Measurements from ENCODE around the gene PNKD. TPM values are rescaled to one million over a fixed set of nuclear protein-coding genes. Genes with fewer than 3 reads are reported as not detected.

The PNKD gene
- polyA plus RNA-seq (2013, experiment 1 of 2): 58.6 TPM
- 61.7 TPM for polyA plus RNA-seq (2013, experiment 2 of 2)

- H3K4me2 ChIP-seq (ENCODE audit: insufficient read depth, low read length, poor library complexity, severe bottlenecking): peak within 1 kb of the TSS; percentile 84
- no peak within 1 kb of the TSS for H2BK12ac ChIP-seq (ENCODE audit: low read length)
- H3K9me3 ChIP-seq (replicated peaks in 1 of 2; ENCODE audit: control insufficient read depth in 2 of 2, insufficient read depth in 1 of 2, low read depth in 1 of 2, low read length in 2 of 2): no peaks in the 10 kb centered on the region
- no peak within 1 kb of the TSS for H2BK120ac ChIP-seq (ENCODE audit: low read depth, low read length)
- H2AFZ ChIP-seq (ENCODE audit: low read length): peak within 1 kb of the TSS; percentile 90
- peak within 1 kb of the TSS; percentile 83 to 91 for H3K4me3 ChIP-seq (ENCODE audit: low read length in 2 of 2)
- no peak within 1 kb of the TSS for H2BK5ac ChIP-seq (ENCODE audit: low read length)
- peaks cover 8 to 10% of the 10 kb centered on the region in 2 donors for H3K4me1 ChIP-seq (ENCODE audit: control insufficient read depth in 2 of 2, insufficient read depth in 1 of 2, low read depth in 1 of 2, low read length in 2 of 2)
- H3K36me3 ChIP-seq (replicated peaks in 1 of 2; ENCODE audit: control insufficient read depth in 2 of 2, insufficient read depth in 2 of 2, low read length in 2 of 2): peaks cover 35 to 47% of the 10 kb centered on the region in 2 donors
- no peak within 1 kb of the TSS for H4K91ac ChIP-seq (ENCODE audit: low read depth, low read length, poor library complexity)
- H3K27me3 ChIP-seq (ENCODE audit: control insufficient read depth in 3 of 3, insufficient read depth in 3 of 3, low read depth in 1 of 3, low read length in 3 of 3): no peaks in the 10 kb centered on the region
- no CpG with 5 or more reads among the region's 64 CpGs for WGBS, 2 donors (ENCODE audit: extremely low coverage in 2 of 2, insufficient read length in 2 of 2, insufficient replicate concordance in 1 of 2)
- peak within 1 kb of the TSS; percentile 16 for H3K27ac ChIP-seq (replicated peaks; ENCODE audit: low read length)
- H4K8ac ChIP-seq (ENCODE audit: low read depth, low read length): no peak within 1 kb of the TSS
- no peak within 1 kb of the TSS for H2BK15ac ChIP-seq (ENCODE audit: low read length)
- peak within 1 kb of the TSS; percentile 31 for H2AK5ac ChIP-seq (ENCODE audit: low read depth, low read length)
- peak within 1 kb of the TSS; percentile 86 for H3K14ac ChIP-seq (ENCODE audit: low read length)
- DNase-seq (ENCODE audit: low spot score): peak; percentile 100
- H3K18ac ChIP-seq (ENCODE audit: low read length): peak within 1 kb of the TSS; percentile 92
- H3K4ac ChIP-seq (ENCODE audit: low read length): no peak within 1 kb of the TSS
- peaks cover 8% of the 10 kb centered on the region for H3K79me1 ChIP-seq (ENCODE audit: low read depth, low read length)
- peak within 1 kb of the TSS; percentile 92 for H3K9ac ChIP-seq (ENCODE audit: low read depth, low read length, poor library complexity)
- H3K23ac ChIP-seq (ENCODE audit: low read depth, low read length, poor library complexity): peak within 1 kb of the TSS; percentile 49
These were observed at the start of gene PNKD, which contains the start of gene AAMP for GRCh38 chr2:218269900-218270720. Gene PNKD, plus strand, starts transcription at chr2:218270519. Its CDS starts 17 bp downstream, at chr2:218270536. Gene AAMP, minus strand, starts transcription at chr2:218270137. Its CDS starts 51 bp downstream, at chr2:218270086.

- H4K8ac ChIP-seq (ENCODE audit: low read depth, low read length): no peak overlapping the region
- WGBS, 2 donors (ENCODE audit: extremely low coverage in 2 of 2, insufficient read length in 2 of 2, insufficient replicate concordance in 1 of 2): no CpG with 5 or more reads among the region's 5 CpGs
- no peak overlapping the region for H3K14ac ChIP-seq (ENCODE audit: low read length)
- no peak overlapping the region for H4K91ac ChIP-seq (ENCODE audit: low read depth, low read length, poor library complexity)
- H3K23ac ChIP-seq (ENCODE audit: low read depth, low read length, poor library complexity): no peak overlapping the region
- no peak overlapping the region for H3K4ac ChIP-seq (ENCODE audit: low read length)
- H2BK12ac ChIP-seq (ENCODE audit: low read length): no peak overlapping the region
- no peak overlapping the region for H2AK5ac ChIP-seq (ENCODE audit: low read depth, low read length)
- DNase-seq (ENCODE audit: low spot score): no peak
- H3K4me3 ChIP-seq (ENCODE audit: low read length in 2 of 2): no peak overlapping the region
- H3K18ac ChIP-seq (ENCODE audit: low read length): no peak overlapping the region
- H2BK120ac ChIP-seq (ENCODE audit: low read depth, low read length): no peak overlapping the region
- H3K36me3 ChIP-seq (replicated peaks in 1 of 2; ENCODE audit: control insufficient read depth in 2 of 2, insufficient read depth in 2 of 2, low read length in 2 of 2): peaks cover 0 to 67% of the 10 kb centered on the region in 2 donors
- H2BK15ac ChIP-seq (ENCODE audit: low read length): no peak overlapping the region
- H3K9ac ChIP-seq (ENCODE audit: low read depth, low read length, poor library complexity): no peak overlapping the region
- H2BK5ac ChIP-seq (ENCODE audit: low read length): no peak overlapping the region
- peaks cover 7% of the 10 kb centered on the region for H3K79me1 ChIP-seq (ENCODE audit: low read depth, low read length)
- no peak overlapping the region for H3K4me2 ChIP-seq (ENCODE audit: insufficient read depth, low read length, poor library complexity, severe bottlenecking)
- H3K4me1 ChIP-seq (ENCODE audit: control insufficient read depth in 2 of 2, insufficient read depth in 1 of 2, low read depth in 1 of 2, low read length in 2 of 2): peaks cover 2 to 4% of the 10 kb centered on the region in 2 donors
- no peak overlapping the region for H2AFZ ChIP-seq (ENCODE audit: low read length)
- H3K9me3 ChIP-seq (replicated peaks in 1 of 2; ENCODE audit: control insufficient read depth in 2 of 2, insufficient read depth in 1 of 2, low read depth in 1 of 2, low read length in 2 of 2): no peaks in the 10 kb centered on the region
- H3K27ac ChIP-seq (replicated peaks; ENCODE audit: low read length): no peak overlapping the region
- H3K27me3 ChIP-seq (ENCODE audit: control insufficient read depth in 3 of 3, insufficient read depth in 3 of 3, low read depth in 1 of 3, low read length in 3 of 3): peaks cover 0 to 2% (median 0%) of the 10 kb centered on the region in 3 experiments
These were observed 49.3 kb upstream of the PNKD start for GRCh38 chr2:218221000-218221399.

- Histone ChIP-seq H3K18ac (ENCODE audit: low read length) (no peak overlapping the region), H3K4ac (ENCODE audit: low read length) (no peak overlapping the region), H4K8ac (ENCODE audit: low read depth, low read length) (no peak overlapping the region), H3K23ac (ENCODE audit: low read depth, low read length, poor library complexity) (no peak overlapping the region), H2AFZ (ENCODE audit: low read length) (no peak overlapping the region), H3K27ac (replicated peaks; ENCODE audit: low read length) (no peak overlapping the region), H3K14ac (ENCODE audit: low read length) (no peak overlapping the region), H3K36me3 (replicated peaks in 1 of 2; ENCODE audit: control insufficient read depth in 2 of 2, insufficient read depth in 2 of 2, low read length in 2 of 2) (peaks cover 3 to 86% of the 10 kb centered on the region in 2 donors), H2AK5ac (ENCODE audit: low read depth, low read length) (no peak overlapping the region), H3K4me1 (ENCODE audit: control insufficient read depth in 2 of 2, insufficient read depth in 1 of 2, low read depth in 1 of 2, low read length in 2 of 2) (peaks cover 2% of the 10 kb centered on the region in 2 donors), H2BK5ac (ENCODE audit: low read length) (no peak overlapping the region), H2BK12ac (ENCODE audit: low read length) (no peak overlapping the region), H3K4me3 (ENCODE audit: low read length in 2 of 2) (no peak overlapping the region), H2BK15ac (ENCODE audit: low read length) (no peak overlapping the region), H4K91ac (ENCODE audit: low read depth, low read length, poor library complexity) (no peak overlapping the region), H3K9me3 (replicated peaks in 1 of 2; ENCODE audit: control insufficient read depth in 2 of 2, insufficient read depth in 1 of 2, low read depth in 1 of 2, low read length in 2 of 2) (no peaks in the 10 kb centered on the region), H3K9ac (ENCODE audit: low read depth, low read length, poor library complexity) (no peak overlapping the region), H3K4me2 (ENCODE audit: insufficient read depth, low read length, poor library complexity, severe bottlenecking) (no peak overlapping the region), H3K27me3 (ENCODE audit: control insufficient read depth in 3 of 3, insufficient read depth in 3 of 3, low read depth in 1 of 3, low read length in 3 of 3) (peaks cover 0 to 2% (median 0%) of the 10 kb centered on the region in 3 experiments), H3K79me1 (ENCODE audit: low read depth, low read length) (peaks cover 2% of the 10 kb centered on the region), H2BK120ac (ENCODE audit: low read depth, low read length) (no peak overlapping the region)
- DNase-seq (ENCODE audit: low spot score): no peak
- WGBS, 2 donors (ENCODE audit: extremely low coverage in 2 of 2, insufficient read length in 2 of 2, insufficient replicate concordance in 1 of 2): no CpG with 5 or more reads among the region's 5 CpGs
These were observed 47.3 kb upstream of the PNKD start for GRCh38 chr2:218223046-218223445.

- H3K18ac ChIP-seq (ENCODE audit: low read length): no peak overlapping the region
- no peak overlapping the region for H4K91ac ChIP-seq (ENCODE audit: low read depth, low read length, poor library complexity)
- no peak overlapping the region for H2BK5ac ChIP-seq (ENCODE audit: low read length)
- H3K4me3 ChIP-seq (ENCODE audit: low read length in 2 of 2): no peak overlapping the region
- no peak overlapping the region for H3K4me2 ChIP-seq (ENCODE audit: insufficient read depth, low read length, poor library complexity, severe bottlenecking)
- H3K27ac ChIP-seq (replicated peaks; ENCODE audit: low read length): no peak overlapping the region
- H3K4me1 ChIP-seq (ENCODE audit: control insufficient read depth in 2 of 2, insufficient read depth in 1 of 2, low read depth in 1 of 2, low read length in 2 of 2): peaks cover 0 to 2% of the 10 kb centered on the region in 2 donors
- no peak overlapping the region for H3K14ac ChIP-seq (ENCODE audit: low read length)
- no peak overlapping the region for H2AK5ac ChIP-seq (ENCODE audit: low read depth, low read length)
- no peak overlapping the region for H3K4ac ChIP-seq (ENCODE audit: low read length)
- no peak overlapping the region for H3K23ac ChIP-seq (ENCODE audit: low read depth, low read length, poor library complexity)
- no peak overlapping the region for H2BK15ac ChIP-seq (ENCODE audit: low read length)
- peaks cover 7 to 95% of the 10 kb centered on the region in 2 donors for H3K36me3 ChIP-seq (replicated peaks in 1 of 2; ENCODE audit: control insufficient read depth in 2 of 2, insufficient read depth in 2 of 2, low read length in 2 of 2)
- DNase-seq (ENCODE audit: low spot score): no peak
- H3K79me1 ChIP-seq (ENCODE audit: low read depth, low read length): peaks cover 2% of the 10 kb centered on the region
- no peak overlapping the region for H4K8ac ChIP-seq (ENCODE audit: low read depth, low read length)
- no peaks in the 10 kb centered on the region for H3K9me3 ChIP-seq (replicated peaks in 1 of 2; ENCODE audit: control insufficient read depth in 2 of 2, insufficient read depth in 1 of 2, low read depth in 1 of 2, low read length in 2 of 2)
- WGBS, 2 donors (ENCODE audit: extremely low coverage in 2 of 2, insufficient read length in 2 of 2, insufficient replicate concordance in 1 of 2): no CpG with 5 or more reads among the region's 1 CpG
- H3K9ac ChIP-seq (ENCODE audit: low read depth, low read length, poor library complexity): no peak overlapping the region
- no peak overlapping the region for H2BK120ac ChIP-seq (ENCODE audit: low read depth, low read length)
- H3K27me3 ChIP-seq (ENCODE audit: control insufficient read depth in 3 of 3, insufficient read depth in 3 of 3, low read depth in 1 of 3, low read length in 3 of 3): peaks cover 0 to 2% (median 0%) of the 10 kb centered on the region in 3 experiments
- no peak overlapping the region for H2BK12ac ChIP-seq (ENCODE audit: low read length)
- H2AFZ ChIP-seq (ENCODE audit: low read length): no peak overlapping the region
These were observed 46.1 kb upstream of the PNKD start for GRCh38 chr2:218224186-218224585.

Data from neuronal stem cell (in vitro differentiated cells).